ENCODE results near the gene SYNRG.
"Not testable (repeated sequence)": the region's sequence is repeated elsewhere in the genome, so short reads cannot be mapped to it uniquely, and the experiment has no call there.

Gene SYNRG

DNA sequence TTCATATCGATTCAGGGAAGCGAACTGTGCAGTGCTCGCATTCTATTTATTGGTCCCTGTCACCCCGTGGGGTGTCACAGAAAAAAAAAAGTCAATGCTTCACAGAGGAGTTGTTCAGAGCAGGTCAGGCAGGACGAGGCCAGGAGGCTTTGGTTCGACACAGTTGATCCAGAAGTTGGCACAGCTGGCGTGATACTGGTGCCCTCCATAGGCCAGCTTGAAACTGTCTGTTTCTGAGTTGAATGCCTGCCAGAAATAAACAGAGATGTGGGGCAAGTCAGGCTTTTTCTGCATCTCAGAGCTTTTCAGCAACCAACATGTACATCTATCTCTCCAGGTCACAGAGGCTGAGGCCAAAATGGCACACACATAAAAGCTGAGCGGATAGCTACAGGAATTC is 90.4 kb downstream of the SYNRG start:
- Mint-ChIP-seq H3K36me3 (ENCODE audit: low read depth) (peaks cover 56% of the 10 kb centered on the region), H3K27ac (peak overlapping the region; percentile 36), H3K9me3 (no peaks in the 10 kb centered on the region), H3K4me3 (no peak overlapping the region), H3K4me1 (peaks cover 14% of the 10 kb centered on the region), H3K27me3 (ENCODE audit: low read depth, poor library complexity) (peaks cover 3% of the 10 kb centered on the region)
- TF ChIP-seq, protein P1, sequence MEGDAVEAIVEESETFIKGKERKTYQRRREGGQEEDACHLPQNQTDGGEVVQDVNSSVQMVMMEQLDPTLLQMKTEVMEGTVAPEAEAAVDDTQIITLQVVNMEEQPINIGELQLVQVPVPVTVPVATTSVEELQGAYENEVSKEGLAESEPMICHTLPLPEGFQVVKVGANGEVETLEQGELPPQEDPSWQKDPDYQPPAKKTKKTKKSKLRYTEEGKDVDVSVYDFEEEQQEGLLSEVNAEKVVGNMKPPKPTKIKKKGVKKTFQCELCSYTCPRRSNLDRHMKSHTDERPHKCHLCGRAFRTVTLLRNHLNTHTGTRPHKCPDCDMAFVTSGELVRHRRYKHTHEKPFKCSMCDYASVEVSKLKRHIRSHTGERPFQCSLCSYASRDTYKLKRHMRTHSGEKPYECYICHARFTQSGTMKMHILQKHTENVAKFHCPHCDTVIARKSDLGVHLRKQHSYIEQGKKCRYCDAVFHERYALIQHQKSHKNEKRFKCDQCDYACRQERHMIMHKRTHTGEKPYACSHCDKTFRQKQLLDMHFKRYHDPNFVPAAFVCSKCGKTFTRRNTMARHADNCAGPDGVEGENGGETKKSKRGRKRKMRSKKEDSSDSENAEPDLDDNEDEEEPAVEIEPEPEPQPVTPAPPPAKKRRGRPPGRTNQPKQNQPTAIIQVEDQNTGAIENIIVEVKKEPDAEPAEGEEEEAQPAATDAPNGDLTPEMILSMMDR (IDR thresholded peaks at IDR 0.05), result no peak
- no peak for DNase-seq

DNA sequence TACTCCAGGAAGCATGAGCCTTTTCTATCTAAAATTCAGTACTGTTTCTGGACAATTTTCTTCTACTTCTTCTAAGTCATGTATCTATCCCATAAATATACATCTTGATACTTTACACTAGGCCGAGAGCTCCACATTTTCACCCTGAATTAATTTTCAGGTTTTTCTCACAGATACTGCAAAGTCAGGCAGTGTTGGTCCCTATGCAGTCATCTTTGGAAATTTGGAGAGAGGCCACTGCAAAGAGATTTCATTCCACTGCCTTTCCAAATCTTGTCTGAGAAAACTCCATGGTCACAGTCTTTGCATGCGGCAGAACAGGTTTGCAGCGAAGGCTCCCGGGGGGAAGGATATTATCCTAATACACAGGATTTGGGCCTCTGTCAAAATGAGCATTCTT is 91.3 kb downstream of the SYNRG start:
- Mint-ChIP-seq H3K27ac (no peak overlapping the region), H3K9me3 (no peaks in the 10 kb centered on the region), H3K4me1 (peaks cover 23% of the 10 kb centered on the region), H3K27me3 (ENCODE audit: low read depth, poor library complexity) (peaks cover 3% of the 10 kb centered on the region), H3K36me3 (ENCODE audit: low read depth) (peaks cover 54% of the 10 kb centered on the region), H3K4me3 (no peak overlapping the region)
- DNase-seq, result no peak
- TF ChIP-seq, protein P1 (IDR thresholded peaks at IDR 0.05), result no peak

- Mint-ChIP-seq H3K27me3 (ENCODE audit: low read depth, poor library complexity) (no peaks in the 10 kb centered on the region), H3K27ac (no peak overlapping the region), H3K4me3 (no peak overlapping the region), H3K9me3 (no peaks in the 10 kb centered on the region), H3K4me1 (peaks cover 33% of the 10 kb centered on the region), H3K36me3 (ENCODE audit: low read depth) (peaks cover 54% of the 10 kb centered on the region)
- DNase-seq, result no peak
- TF ChIP-seq, protein P1 (IDR thresholded peaks at IDR 0.05), result no peak
Observed at GRCh38 chr17:37516127-37516571, 93.1 kb downstream of the SYNRG start.

DNA sequence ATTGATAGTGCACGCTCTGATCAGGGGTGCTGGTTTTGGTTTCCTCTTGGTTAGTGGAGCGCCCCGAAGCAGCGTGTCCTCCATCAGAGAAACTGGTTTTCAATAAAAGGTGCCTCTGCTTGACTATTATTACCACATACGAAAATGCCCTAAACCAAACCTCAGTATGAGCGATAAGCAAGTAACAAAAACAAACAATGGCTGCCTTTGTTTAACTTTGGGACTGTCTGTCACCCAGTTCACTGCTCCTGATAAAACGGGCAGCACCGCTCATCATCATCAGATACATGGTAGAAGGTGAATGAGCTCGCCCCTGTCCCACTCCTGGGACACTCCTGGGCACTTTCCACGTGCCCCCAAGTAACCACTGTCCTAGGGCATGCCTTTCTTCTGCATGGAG is 95.5 kb downstream of the SYNRG start:
- TF ChIP-seq, protein P1 (IDR thresholded peaks at IDR 0.05), result no peak
- H3K27ac Mint-ChIP-seq, result no peak overlapping the region
- H3K4me3 Mint-ChIP-seq, result no peak overlapping the region
- no peak for DNase-seq
- H3K36me3 Mint-ChIP-seq (ENCODE audit: low read depth), result peaks cover 45% of the 10 kb centered on the region
- no peaks in the 10 kb centered on the region for H3K27me3 Mint-ChIP-seq (ENCODE audit: low read depth, poor library complexity)
- H3K4me1 Mint-ChIP-seq, result peaks cover 23% of the 10 kb centered on the region
- H3K9me3 Mint-ChIP-seq, result no peaks in the 10 kb centered on the region

- H3K9me3 Mint-ChIP-seq, result no peaks in the 10 kb centered on the region
- TF ChIP-seq, protein P1 (IDR thresholded peaks at IDR 0.05), result no peak
- H3K27ac Mint-ChIP-seq, result peak overlapping the region; percentile 49
Observed at GRCh38 chr17:37512442-37513068, 96.7 kb downstream of the SYNRG start.

DNA sequence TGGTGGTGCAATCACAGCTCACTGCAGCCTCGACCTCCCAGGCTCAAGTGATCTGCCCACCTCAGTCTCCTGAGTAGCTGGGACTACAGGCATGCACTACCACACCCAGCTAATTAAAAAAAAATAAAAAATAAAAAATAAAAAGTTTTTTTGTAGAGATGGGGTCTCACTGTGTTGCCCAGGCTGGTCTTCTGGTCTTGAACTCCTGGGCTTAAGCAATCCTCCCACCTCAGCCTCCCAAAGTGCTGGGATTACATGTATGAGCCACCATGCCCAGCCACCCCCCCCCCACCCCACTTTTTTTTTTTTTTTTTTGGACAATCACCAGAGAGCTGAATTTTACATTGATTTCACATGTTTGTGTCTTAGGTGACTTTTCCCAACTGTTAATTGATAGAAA is 97.6 kb downstream of the SYNRG start:
- DNase-seq; H3K9me3 Mint-ChIP-seq; H3K27me3 Mint-ChIP-seq (ENCODE audit: low read depth, poor library complexity); H3K4me3 Mint-ChIP-seq; H3K27ac Mint-ChIP-seq: not testable (repeated sequence)
- Mint-ChIP-seq H3K4me1 (peaks cover 28% of the 10 kb centered on the region), H3K36me3 (ENCODE audit: low read depth) (peaks cover 31% of the 10 kb centered on the region)

More at GRCh38 chr17:37512442-37513068, 96.7 kb downstream of the SYNRG start:
- H3K36me3 Mint-ChIP-seq (ENCODE audit: low read depth), result peaks cover 34% of the 10 kb centered on the region
- peak; percentile 20 for DNase-seq
- no peak overlapping the region for H3K4me3 Mint-ChIP-seq
- H3K27me3 Mint-ChIP-seq (ENCODE audit: low read depth, poor library complexity), result no peaks in the 10 kb centered on the region
- peaks cover 23% of the 10 kb centered on the region for H3K4me1 Mint-ChIP-seq

All from nephron progenitor cell (in vitro differentiated cells).